ENCODE data around the gene TRIM7. TPM values are rescaled to one million over a fixed set of nuclear protein-coding genes. Genes with fewer than 3 reads are reported as not detected.

Gene TRIM7
- polyA plus RNA-seq, 1 donor from 2014 or later, result 2.1 TPM

DNA sequence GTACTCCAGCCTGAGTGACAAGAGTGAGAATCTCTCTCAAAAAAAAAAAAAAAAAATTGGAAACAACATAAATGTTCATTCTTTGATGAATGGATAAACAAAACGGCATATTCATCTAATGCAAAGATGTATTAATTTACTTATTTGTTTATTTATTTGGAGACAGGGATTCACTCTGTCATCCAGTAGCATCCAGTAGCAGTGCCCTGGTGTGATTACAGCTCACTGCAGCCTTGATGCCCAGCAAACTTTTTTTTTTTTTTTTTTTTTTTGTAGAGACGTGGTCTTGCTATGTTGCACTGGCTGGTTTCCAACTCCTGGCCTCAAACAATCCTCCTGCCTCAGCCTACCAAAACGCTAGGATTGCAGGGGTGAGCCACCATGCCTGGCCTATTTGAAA is 33.2 kb downstream of the TRIM7 start:
- Histone ChIP-seq H3K36me3 (ENCODE audit: insufficient read depth, low read length) (no peaks in the 10 kb centered on the region), H3K79me2 (replicated peaks; ENCODE audit: insufficient read depth, low read length) (no peaks in the 10 kb centered on the region), H4K20me1 (ENCODE audit: insufficient read depth) (no peaks in the 10 kb centered on the region), H3K9me3 (ENCODE audit: low read length) (no peaks in the 10 kb centered on the region), H3K9me2 (ENCODE audit: insufficient read depth, low read length) (no peaks in the 10 kb centered on the region), H3F3A (ENCODE audit: insufficient read depth, low read length, poor library complexity, severe bottlenecking) (no peaks in the 10 kb centered on the region), H3K9ac (ENCODE audit: low read length) (no peak overlapping the region), H2AFZ (ENCODE audit: low read depth, low read length) (no peak overlapping the region), H3K4me3 (ENCODE audit: low read length) (no peak overlapping the region), H3K27me3 (ENCODE audit: insufficient read depth, low read depth, low read length) (peaks cover 84% of the 10 kb centered on the region), H3K27ac (ENCODE audit: low read length) (no peak overlapping the region), H3K4me2 (ENCODE audit: low read length) (no peak overlapping the region)
- TF ChIP-seq EP300 (conservative IDR thresholded peaks at IDR 0.05; ENCODE audit: poor library complexity, severe bottlenecking) (no peak), MXI1 (conservative IDR thresholded peaks at IDR 0.05; ENCODE audit: poor library complexity, severe bottlenecking) (no peak), SMC3 (conservative IDR thresholded peaks at IDR 0.05; ENCODE audit: poor library complexity) (no peak), POLR2AphosphoS5 (IDR thresholded peaks at IDR 0.05) (no peak), RAD21 (conservative IDR thresholded peaks at IDR 0.05) (no peak), TAF1 (IDR thresholded peaks at IDR 0.05; ENCODE audit: low read depth) (no peak), EZH2 (IDR thresholded peaks at IDR 0.05; ENCODE audit: borderline replicate concordance, insufficient read depth, low read length, poor library complexity, severe bottlenecking) (no peak)
- TF ChIP-seq, protein P1, sequence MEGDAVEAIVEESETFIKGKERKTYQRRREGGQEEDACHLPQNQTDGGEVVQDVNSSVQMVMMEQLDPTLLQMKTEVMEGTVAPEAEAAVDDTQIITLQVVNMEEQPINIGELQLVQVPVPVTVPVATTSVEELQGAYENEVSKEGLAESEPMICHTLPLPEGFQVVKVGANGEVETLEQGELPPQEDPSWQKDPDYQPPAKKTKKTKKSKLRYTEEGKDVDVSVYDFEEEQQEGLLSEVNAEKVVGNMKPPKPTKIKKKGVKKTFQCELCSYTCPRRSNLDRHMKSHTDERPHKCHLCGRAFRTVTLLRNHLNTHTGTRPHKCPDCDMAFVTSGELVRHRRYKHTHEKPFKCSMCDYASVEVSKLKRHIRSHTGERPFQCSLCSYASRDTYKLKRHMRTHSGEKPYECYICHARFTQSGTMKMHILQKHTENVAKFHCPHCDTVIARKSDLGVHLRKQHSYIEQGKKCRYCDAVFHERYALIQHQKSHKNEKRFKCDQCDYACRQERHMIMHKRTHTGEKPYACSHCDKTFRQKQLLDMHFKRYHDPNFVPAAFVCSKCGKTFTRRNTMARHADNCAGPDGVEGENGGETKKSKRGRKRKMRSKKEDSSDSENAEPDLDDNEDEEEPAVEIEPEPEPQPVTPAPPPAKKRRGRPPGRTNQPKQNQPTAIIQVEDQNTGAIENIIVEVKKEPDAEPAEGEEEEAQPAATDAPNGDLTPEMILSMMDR (IDR thresholded peaks at IDR 0.05; ENCODE audit: poor library complexity, severe bottlenecking), result no peak
- TF ChIP-seq, protein P2, sequence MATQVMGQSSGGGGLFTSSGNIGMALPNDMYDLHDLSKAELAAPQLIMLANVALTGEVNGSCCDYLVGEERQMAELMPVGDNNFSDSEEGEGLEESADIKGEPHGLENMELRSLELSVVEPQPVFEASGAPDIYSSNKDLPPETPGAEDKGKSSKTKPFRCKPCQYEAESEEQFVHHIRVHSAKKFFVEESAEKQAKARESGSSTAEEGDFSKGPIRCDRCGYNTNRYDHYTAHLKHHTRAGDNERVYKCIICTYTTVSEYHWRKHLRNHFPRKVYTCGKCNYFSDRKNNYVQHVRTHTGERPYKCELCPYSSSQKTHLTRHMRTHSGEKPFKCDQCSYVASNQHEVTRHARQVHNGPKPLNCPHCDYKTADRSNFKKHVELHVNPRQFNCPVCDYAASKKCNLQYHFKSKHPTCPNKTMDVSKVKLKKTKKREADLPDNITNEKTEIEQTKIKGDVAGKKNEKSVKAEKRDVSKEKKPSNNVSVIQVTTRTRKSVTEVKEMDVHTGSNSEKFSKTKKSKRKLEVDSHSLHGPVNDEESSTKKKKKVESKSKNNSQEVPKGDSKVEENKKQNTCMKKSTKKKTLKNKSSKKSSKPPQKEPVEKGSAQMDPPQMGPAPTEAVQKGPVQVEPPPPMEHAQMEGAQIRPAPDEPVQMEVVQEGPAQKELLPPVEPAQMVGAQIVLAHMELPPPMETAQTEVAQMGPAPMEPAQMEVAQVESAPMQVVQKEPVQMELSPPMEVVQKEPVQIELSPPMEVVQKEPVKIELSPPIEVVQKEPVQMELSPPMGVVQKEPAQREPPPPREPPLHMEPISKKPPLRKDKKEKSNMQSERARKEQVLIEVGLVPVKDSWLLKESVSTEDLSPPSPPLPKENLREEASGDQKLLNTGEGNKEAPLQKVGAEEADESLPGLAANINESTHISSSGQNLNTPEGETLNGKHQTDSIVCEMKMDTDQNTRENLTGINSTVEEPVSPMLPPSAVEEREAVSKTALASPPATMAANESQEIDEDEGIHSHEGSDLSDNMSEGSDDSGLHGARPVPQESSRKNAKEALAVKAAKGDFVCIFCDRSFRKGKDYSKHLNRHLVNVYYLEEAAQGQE (IDR thresholded peaks at IDR 0.05; ENCODE audit: borderline replicate concordance), result no peak

DNA sequence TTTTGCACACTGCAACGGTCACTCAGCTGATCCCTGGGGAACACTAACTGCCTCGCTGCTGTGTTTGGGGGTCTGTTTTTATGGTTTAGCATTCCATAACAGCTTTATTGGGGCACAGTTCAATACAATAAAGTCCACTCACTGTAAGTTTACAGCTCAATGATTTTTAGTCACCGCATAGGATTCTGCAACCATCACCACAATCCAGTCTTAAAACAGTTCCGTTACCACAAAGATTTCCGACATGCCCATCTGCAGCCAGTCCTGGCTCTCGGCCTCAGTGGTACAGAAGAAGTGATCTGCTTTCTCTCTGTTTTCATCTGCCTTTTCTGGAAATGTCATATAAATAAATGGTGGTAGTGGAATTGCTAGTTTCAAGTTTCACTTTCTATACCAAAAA is 34.0 kb downstream of the TRIM7 start:
- Histone ChIP-seq H3K4me3 (ENCODE audit: low read length) (no peak overlapping the region), H3K36me3 (ENCODE audit: insufficient read depth, low read length) (no peaks in the 10 kb centered on the region)

More for the DNA sequence above, 34.0 kb downstream of the TRIM7 start:
- H3K4me2 ChIP-seq (ENCODE audit: low read length), result no peak overlapping the region
- no peak for TF ChIP-seq EP300 (conservative IDR thresholded peaks at IDR 0.05; ENCODE audit: poor library complexity, severe bottlenecking)
- no peaks in the 10 kb centered on the region for H3F3A ChIP-seq (ENCODE audit: insufficient read depth, low read length, poor library complexity, severe bottlenecking)
- no peak overlapping the region for H3K27ac ChIP-seq (ENCODE audit: low read length)
- H3K9ac ChIP-seq (ENCODE audit: low read length), result no peak overlapping the region
- no peaks in the 10 kb centered on the region for H4K20me1 ChIP-seq (ENCODE audit: insufficient read depth)
- H3K79me2 ChIP-seq (replicated peaks; ENCODE audit: insufficient read depth, low read length), result no peaks in the 10 kb centered on the region
- H2AFZ ChIP-seq (ENCODE audit: low read depth, low read length), result no peak overlapping the region
- no peaks in the 10 kb centered on the region for H3K9me3 ChIP-seq (ENCODE audit: low read length)
- no peaks in the 10 kb centered on the region for H3K9me2 ChIP-seq (ENCODE audit: insufficient read depth, low read length)
- peaks cover 92% of the 10 kb centered on the region for H3K27me3 ChIP-seq (ENCODE audit: insufficient read depth, low read depth, low read length)

Data from neural cell (in vitro differentiated cells).